ENCODE data around the gene SCMH1. TPM values are rescaled to one million over a fixed set of nuclear protein-coding genes. Genes with fewer than 3 reads are reported as not detected.

SCMH1 gene
- total RNA-seq, 2 donors from 2014 or later = 16.4 to 18.3 TPM

GRCh38 chr1:40989066-40989465, 253.0 kb downstream of the SCMH1 start:
- H3K4me3 Mint-ChIP-seq = no peak overlapping the region
- H3K36me3 ChIP-seq (ENCODE audit: control insufficient read depth, insufficient read depth, low read length) = peaks cover 100% of the 10 kb centered on the region
- peaks cover 95% of the 10 kb centered on the region for H3K36me3 Mint-ChIP-seq (ENCODE audit: low read depth)

GRCh38 chr1:40988280-40988679, 253.8 kb downstream of the SCMH1 start:
- Histone ChIP-seq H3K9ac (ENCODE audit: extremely low read depth, low read length, poor library complexity, severe bottlenecking) (no peak overlapping the region), H3K9me3 (ENCODE audit: control insufficient read depth, low read length) (no peaks in the 10 kb centered on the region), H3K4me3 (ENCODE audit: low read length) (no peak overlapping the region), H3K36me3 (ENCODE audit: control insufficient read depth, insufficient read depth, low read length) (peaks cover 100% of the 10 kb centered on the region), H3K27me3 (ENCODE audit: control insufficient read depth, insufficient read depth, low read length, poor library complexity, severe bottlenecking) (no peaks in the 10 kb centered on the region), H3K4me1 (ENCODE audit: control insufficient read depth, insufficient read depth, low read length) (peaks cover 4% of the 10 kb centered on the region), H3K27ac (ENCODE audit: low read depth, low read length) (no peak overlapping the region)
- Mint-ChIP-seq H3K4me1 (peaks cover 7% of the 10 kb centered on the region), H3K4me3 (no peak overlapping the region), H3K27ac (no peak overlapping the region), H3K9me3 (no peaks in the 10 kb centered on the region), H3K36me3 (ENCODE audit: low read depth) (peaks cover 93% of the 10 kb centered on the region), H3K27me3 (ENCODE audit: insufficient read depth) (no peaks in the 10 kb centered on the region)
- no peak for DNase-seq
- 93 to 96% methylated on average over 2 to 3 of the region's 3 CpGs for WGBS, 2 experiments (ENCODE audit: insufficient coverage in 1 of 2, insufficient read length in 1 of 2)
- TF ChIP-seq, protein P1, sequence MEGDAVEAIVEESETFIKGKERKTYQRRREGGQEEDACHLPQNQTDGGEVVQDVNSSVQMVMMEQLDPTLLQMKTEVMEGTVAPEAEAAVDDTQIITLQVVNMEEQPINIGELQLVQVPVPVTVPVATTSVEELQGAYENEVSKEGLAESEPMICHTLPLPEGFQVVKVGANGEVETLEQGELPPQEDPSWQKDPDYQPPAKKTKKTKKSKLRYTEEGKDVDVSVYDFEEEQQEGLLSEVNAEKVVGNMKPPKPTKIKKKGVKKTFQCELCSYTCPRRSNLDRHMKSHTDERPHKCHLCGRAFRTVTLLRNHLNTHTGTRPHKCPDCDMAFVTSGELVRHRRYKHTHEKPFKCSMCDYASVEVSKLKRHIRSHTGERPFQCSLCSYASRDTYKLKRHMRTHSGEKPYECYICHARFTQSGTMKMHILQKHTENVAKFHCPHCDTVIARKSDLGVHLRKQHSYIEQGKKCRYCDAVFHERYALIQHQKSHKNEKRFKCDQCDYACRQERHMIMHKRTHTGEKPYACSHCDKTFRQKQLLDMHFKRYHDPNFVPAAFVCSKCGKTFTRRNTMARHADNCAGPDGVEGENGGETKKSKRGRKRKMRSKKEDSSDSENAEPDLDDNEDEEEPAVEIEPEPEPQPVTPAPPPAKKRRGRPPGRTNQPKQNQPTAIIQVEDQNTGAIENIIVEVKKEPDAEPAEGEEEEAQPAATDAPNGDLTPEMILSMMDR (conservative IDR thresholded peaks at IDR 0.05) = no peak

More at GRCh38 chr1:40989066-40989465, 253.0 kb downstream of the SCMH1 start:
- Histone ChIP-seq H3K4me3 (ENCODE audit: low read length) (no peak overlapping the region), H3K9me3 (ENCODE audit: control insufficient read depth, low read length) (no peaks in the 10 kb centered on the region), H3K9ac (ENCODE audit: extremely low read depth, low read length, poor library complexity, severe bottlenecking) (no peak overlapping the region), H3K27ac (ENCODE audit: low read depth, low read length) (no peak overlapping the region), H3K4me1 (ENCODE audit: control insufficient read depth, insufficient read depth, low read length) (peaks cover 4% of the 10 kb centered on the region), H3K27me3 (ENCODE audit: control insufficient read depth, insufficient read depth, low read length, poor library complexity, severe bottlenecking) (no peaks in the 10 kb centered on the region)
- WGBS, 2 experiments (ENCODE audit: insufficient coverage in 1 of 2, insufficient read length in 1 of 2) = 96 to 100% methylated on average over 3 to 5 of the region's 5 CpGs
- no peak for DNase-seq
- TF ChIP-seq, protein P1 (conservative IDR thresholded peaks at IDR 0.05) = no peak
- H3K4me1 Mint-ChIP-seq = peaks cover 7% of the 10 kb centered on the region
- no peaks in the 10 kb centered on the region for H3K27me3 Mint-ChIP-seq (ENCODE audit: insufficient read depth)
- no peak overlapping the region for H3K27ac Mint-ChIP-seq
- H3K9me3 Mint-ChIP-seq = no peaks in the 10 kb centered on the region

- peaks cover 7% of the 10 kb centered on the region for H3K4me1 Mint-ChIP-seq
- no peaks in the 10 kb centered on the region for H3K27me3 ChIP-seq (ENCODE audit: control insufficient read depth, insufficient read depth, low read length, poor library complexity, severe bottlenecking)
- peaks cover 100% of the 10 kb centered on the region for H3K36me3 ChIP-seq (ENCODE audit: control insufficient read depth, insufficient read depth, low read length)
- no peak overlapping the region for H3K27ac ChIP-seq (ENCODE audit: low read depth, low read length)
- no peak overlapping the region for H3K9ac ChIP-seq (ENCODE audit: extremely low read depth, low read length, poor library complexity, severe bottlenecking)
- no peak for DNase-seq
- peaks cover 7% of the 10 kb centered on the region for H3K4me1 ChIP-seq (ENCODE audit: control insufficient read depth, insufficient read depth, low read length)
- TF ChIP-seq, protein P1 (conservative IDR thresholded peaks at IDR 0.05) = no peak
- no peaks in the 10 kb centered on the region for H3K27me3 Mint-ChIP-seq (ENCODE audit: insufficient read depth)
- no peak overlapping the region for H3K4me3 Mint-ChIP-seq
- 94 to 97% methylated on average over 8 to 9 of the region's 9 CpGs for WGBS, 2 experiments (ENCODE audit: insufficient coverage in 1 of 2, insufficient read length in 1 of 2)
- no peak overlapping the region for H3K4me3 ChIP-seq (ENCODE audit: low read length)
- H3K9me3 ChIP-seq (ENCODE audit: control insufficient read depth, low read length) = no peaks in the 10 kb centered on the region
- H3K27ac Mint-ChIP-seq = no peak overlapping the region
- peaks cover 90% of the 10 kb centered on the region for H3K36me3 Mint-ChIP-seq (ENCODE audit: low read depth)
- no peaks in the 10 kb centered on the region for H3K9me3 Mint-ChIP-seq
These were observed 254.4 kb downstream of the SCMH1 start for GRCh38 chr1:40987439-40988276.
